Mesendoderm (in vitro differentiated cells): Measurements from ENCODE around the gene PERP.

ENCODE experiments used
- DNase-seq: peaks from one replicate; pipeline ENCODE4 v3.0.0; 2013
- H2AK5ac ChIP-seq: 2 replicates; pipeline ENCODE4 v1.6.1; 2013; ENCODE audit warnings: low read length, inconsistent platforms
- H2BK120ac ChIP-seq: 2 replicates; pipeline ENCODE4 v1.6.1; 2013; ENCODE audit warnings: low read depth, mild to moderate bottlenecking, low read length, moderate library complexity, mixed read lengths
- H2BK15ac ChIP-seq: replicated peaks from 2 replicates; pipeline ENCODE4 v1.6.1; 2013; ENCODE audit warnings: low read depth, mild to moderate bottlenecking, moderate library complexity
- H2BK5ac ChIP-seq: 2 replicates; pipeline ENCODE4 v1.6.1; 2013; ENCODE audit warnings: low read length, inconsistent platforms
- H3K18ac ChIP-seq: 2 replicates; pipeline ENCODE4 v1.6.1; 2013; ENCODE audit warnings: mild to moderate bottlenecking, low read length, mixed read lengths
- H3K23ac ChIP-seq: one replicate; pipeline ENCODE4 v1.6.1; 2013; ENCODE audit warnings: low read length
- H3K27ac ChIP-seq: 2 replicates; pipeline ENCODE4 v1.5.1; 2013; ENCODE audit warnings: low read depth, mild to moderate bottlenecking, inconsistent platforms, low read length, moderate library complexity
- H3K27me3 ChIP-seq: 2 replicates; pipeline ENCODE4 v1.6.1; 2013; ENCODE audit warnings: low read length, control low read depth, mild to moderate bottlenecking, inconsistent platforms; ENCODE audit not compliant: insufficient read depth, poor library complexity
- H3K36me3 ChIP-seq: 2 replicates; pipeline ENCODE4 v1.6.1; 2013; ENCODE audit warnings: low read length, inconsistent platforms; ENCODE audit not compliant: control insufficient read depth, insufficient read depth
- H3K4ac ChIP-seq: one replicate; pipeline ENCODE4 v1.6.1; 2013; ENCODE audit warnings: low read depth, mild to moderate bottlenecking, low read length, moderate library complexity
- H3K4me1 ChIP-seq: 2 replicates; pipeline ENCODE4 v1.6.1; 2013; ENCODE audit warnings: low read depth, low read length, inconsistent platforms; ENCODE audit not compliant: control insufficient read depth
- H3K4me2 ChIP-seq: 2 replicates; pipeline ENCODE4 v1.6.1; 2013; ENCODE audit warnings: low read length
- H3K4me3 ChIP-seq: 2 replicates; pipeline ENCODE4 v1.5.1; 2013; ENCODE audit warnings: mild to moderate bottlenecking, low read length
- H3K56ac ChIP-seq: one replicate; pipeline ENCODE4 v1.6.1; 2013; ENCODE audit warnings: low read length
- H3K79me1 ChIP-seq: 2 replicates; pipeline ENCODE4 v1.6.1; 2013; ENCODE audit warnings: low read length, inconsistent platforms
- H3K79me2 ChIP-seq: 2 replicates; pipeline ENCODE4 v1.6.1; 2013; ENCODE audit warnings: mild to moderate bottlenecking, low read length; ENCODE audit not compliant: control insufficient read depth, insufficient read depth
- H3K9ac ChIP-seq: 2 replicates; pipeline ENCODE4 v1.6.1; 2013; ENCODE audit warnings: low read length, inconsistent platforms
- H4K5ac ChIP-seq: one replicate; pipeline ENCODE4 v1.6.1; 2013; ENCODE audit warnings: low read length
- H4K8ac ChIP-seq: one replicate; pipeline ENCODE4 v1.6.1; 2013; ENCODE audit warnings: low read depth, mild to moderate bottlenecking, control low read depth, low read length, moderate library complexity
- WGBS: extraction: QIAGEN DNeasy Blood & Tissue Kit; methylation state at CpG from one replicate; pipeline ENCODE4 v1.1.7; 2013; ENCODE audit warnings: low lambda C conversion rate, missing lambda C conversion rate; ENCODE audit not compliant: insufficient coverage; ENCODE audit errors: extremely low coverage; 5-methylcytosine and 5-hydroxymethylcytosine counted together

Gene PERP

GRCh38 chr6:138107752-138108592 is 753 bp upstream of the PERP start:
- H3K4me2 ChIP-seq = peak overlapping the region; percentile 80
- no peak overlapping the region for H3K4ac ChIP-seq
- peak overlapping the region; percentile 68 for H3K9ac ChIP-seq
- H3K23ac ChIP-seq = peak overlapping the region; percentile 30
- no peaks in the 10 kb centered on the region for H3K79me1 ChIP-seq
- no peaks in the 10 kb centered on the region for H3K27me3 ChIP-seq
- WGBS = no CpG with 5 or more reads among the region's 24 CpGs
- peak overlapping the region; percentile 57 for H3K4me3 ChIP-seq
- H3K18ac ChIP-seq = peak overlapping the region; percentile 81
- peaks cover 18% of the 10 kb centered on the region for H3K79me2 ChIP-seq
- H3K36me3 ChIP-seq = no peaks in the 10 kb centered on the region
- no peak overlapping the region for H2BK15ac ChIP-seq
- no peak overlapping the region for H2AK5ac ChIP-seq
- no peak overlapping the region for H2BK5ac ChIP-seq
- H4K5ac ChIP-seq = no peak overlapping the region
- H4K8ac ChIP-seq = no peak overlapping the region
- peak overlapping the region; percentile 80 for H3K56ac ChIP-seq
- H3K4me1 ChIP-seq = peaks cover 6% of the 10 kb centered on the region
- peak overlapping the region; percentile 92 for H3K27ac ChIP-seq
- H2BK120ac ChIP-seq = no peak overlapping the region
- DNase-seq = peak; percentile 58

GRCh38 chr6:138106665-138107077 is 548 bp downstream of the PERP start:
- peak overlapping the region; percentile 81 for H3K18ac ChIP-seq
- H3K27me3 ChIP-seq = no peaks in the 10 kb centered on the region
- peak overlapping the region; percentile 94 for H3K56ac ChIP-seq
- no peaks in the 10 kb centered on the region for H3K79me1 ChIP-seq
- H3K4me3 ChIP-seq = peak overlapping the region; percentile 57
- peak overlapping the region; percentile 45 for H3K4me2 ChIP-seq
- no CpG with 5 or more reads among the region's 17 CpGs for WGBS
- no peak overlapping the region for H2BK5ac ChIP-seq
- no peak overlapping the region for H4K8ac ChIP-seq
- no peak overlapping the region for H3K23ac ChIP-seq
- H3K9ac ChIP-seq = peak overlapping the region; percentile 86
- no peak overlapping the region for H2AK5ac ChIP-seq
- H2BK15ac ChIP-seq = no peak overlapping the region
- no peak overlapping the region for H4K5ac ChIP-seq
- H3K36me3 ChIP-seq = no peaks in the 10 kb centered on the region
- no peak for DNase-seq
- peak overlapping the region; percentile 56 for H2BK120ac ChIP-seq
- peaks cover 11% of the 10 kb centered on the region for H3K4me1 ChIP-seq
- H3K79me2 ChIP-seq = peaks cover 18% of the 10 kb centered on the region
- H3K27ac ChIP-seq = peak overlapping the region; percentile 92
- H3K4ac ChIP-seq = peak overlapping the region; percentile 77

DNA sequence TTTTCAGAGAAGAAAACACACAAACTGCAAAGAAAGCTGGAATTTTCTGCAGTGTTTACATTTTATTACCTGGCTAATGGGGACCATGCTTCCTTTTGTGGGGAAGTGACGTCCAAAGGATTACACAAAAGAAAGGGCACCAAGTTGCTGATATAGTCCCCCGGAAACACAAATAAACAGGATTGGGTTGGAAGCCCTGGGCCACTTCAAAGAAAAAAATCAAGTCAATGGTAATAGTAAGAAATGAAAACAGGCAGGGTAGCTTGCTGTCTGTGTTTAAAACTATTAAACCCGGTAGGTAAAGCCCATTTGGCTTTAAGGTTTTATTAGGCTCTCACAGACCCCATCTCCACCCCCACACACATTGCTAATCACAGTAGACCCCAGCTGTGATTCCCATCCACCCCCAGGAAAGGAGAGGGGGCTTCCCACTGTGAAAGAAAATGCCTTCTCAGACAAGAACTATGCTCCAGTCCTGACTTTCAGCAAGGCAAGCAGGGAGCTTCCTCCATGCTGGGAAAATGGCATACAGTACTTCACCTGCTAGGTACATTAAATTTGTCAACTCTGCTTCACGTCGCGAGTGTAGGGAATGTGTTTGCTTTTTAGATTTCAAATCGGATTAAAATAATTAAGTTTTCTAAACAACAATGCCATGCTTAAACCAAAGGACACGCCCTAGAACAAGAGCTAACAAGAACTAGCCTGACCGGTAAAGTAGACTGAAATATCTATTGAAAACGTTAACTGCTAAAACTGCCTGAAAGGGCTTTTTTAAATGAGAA is 1.1 kb downstream of the PERP start:
- Histone ChIP-seq H2BK5ac (peak overlapping the region; percentile 8), H3K79me2 (peaks cover 19% of the 10 kb centered on the region), H3K18ac (peak overlapping the region; percentile 96), H3K4me3 (peak overlapping the region; percentile 2), H3K23ac (no peak overlapping the region), H3K56ac (peak overlapping the region; percentile 71), H3K4me2 (peak overlapping the region; percentile 41), H2AK5ac (no peak overlapping the region), H3K27me3 (no peaks in the 10 kb centered on the region), H4K8ac (no peak overlapping the region), H3K36me3 (no peaks in the 10 kb centered on the region), H3K4ac (peak overlapping the region; percentile 31), H3K27ac (peak overlapping the region; percentile 56), H2BK120ac (peak overlapping the region; percentile 62), H2BK15ac (peak overlapping the region; percentile 80), H3K4me1 (peaks cover 11% of the 10 kb centered on the region), H4K5ac (no peak overlapping the region), H3K79me1 (no peaks in the 10 kb centered on the region), H3K9ac (peak overlapping the region; percentile 54)
- no CpG with 5 or more reads among the region's 10 CpGs for WGBS
- peak; percentile 92 for DNase-seq

GRCh38 chr6:138105446-138105845 is 1.8 kb downstream of the PERP start:
- H2BK5ac ChIP-seq = no peak overlapping the region
- H3K18ac ChIP-seq = peak overlapping the region; percentile 85
- H2BK120ac ChIP-seq = no peak overlapping the region
- no peak overlapping the region for H4K8ac ChIP-seq
- no peak overlapping the region for H4K5ac ChIP-seq
- no peaks in the 10 kb centered on the region for H3K79me1 ChIP-seq
- H2BK15ac ChIP-seq = peak overlapping the region; percentile 80
- peak overlapping the region; percentile 56 for H3K27ac ChIP-seq
- H3K23ac ChIP-seq = no peak overlapping the region
- H3K9ac ChIP-seq = peak overlapping the region; percentile 54
- H3K4me2 ChIP-seq = peak overlapping the region; percentile 41
- H3K4me1 ChIP-seq = peaks cover 11% of the 10 kb centered on the region
- DNase-seq = peak; percentile 27
- H3K4me3 ChIP-seq = no peak overlapping the region
- peaks cover 20% of the 10 kb centered on the region for H3K79me2 ChIP-seq
- peak overlapping the region; percentile 67 for H3K4ac ChIP-seq
- no peaks in the 10 kb centered on the region for H3K36me3 ChIP-seq
- H2AK5ac ChIP-seq = no peak overlapping the region
- WGBS = no CpG with 5 or more reads among the region's 5 CpGs
- no peaks in the 10 kb centered on the region for H3K27me3 ChIP-seq
- peak overlapping the region; percentile 71 for H3K56ac ChIP-seq

GRCh38 chr6:138104618-138105213 is 2.5 kb downstream of the PERP start:
- no peaks in the 10 kb centered on the region for H3K36me3 ChIP-seq
- no peak overlapping the region for H4K8ac ChIP-seq
- peaks cover 11% of the 10 kb centered on the region for H3K4me1 ChIP-seq
- DNase-seq = no peak
- no peaks in the 10 kb centered on the region for H3K27me3 ChIP-seq
- no CpG with 5 or more reads among the region's 10 CpGs for WGBS
- H3K23ac ChIP-seq = no peak overlapping the region
- no peak overlapping the region for H3K4ac ChIP-seq
- H2BK120ac ChIP-seq = no peak overlapping the region
- H3K4me3 ChIP-seq = no peak overlapping the region
- H3K56ac ChIP-seq = peak overlapping the region; percentile 34
- no peak overlapping the region for H2AK5ac ChIP-seq
- H3K27ac ChIP-seq = no peak overlapping the region
- H3K4me2 ChIP-seq = peak overlapping the region; percentile 6
- H3K9ac ChIP-seq = peak overlapping the region; percentile 23
- no peaks in the 10 kb centered on the region for H3K79me1 ChIP-seq
- peak overlapping the region; percentile 21 for H3K18ac ChIP-seq
- H3K79me2 ChIP-seq = peaks cover 26% of the 10 kb centered on the region
- H4K5ac ChIP-seq = no peak overlapping the region
- no peak overlapping the region for H2BK15ac ChIP-seq
- H2BK5ac ChIP-seq = no peak overlapping the region
